GM15510 (cell line): ENCODE measurements around the gene RFTN1.
A peak's percentile ranks its signal among the peaks of the same experiment; 100 is the strongest.

Source experiments
- POLR2A ChIP-seq: IDR thresholded peaks from 3 replicates; pipeline ENCODE4 v1.6.1; 2011; ENCODE audit warnings: borderline replicate concordance; ENCODE audit not compliant: insufficient read length; ENCODE audit errors: extremely low read depth

Gene RFTN1

GRCh38 chr3:16319723-16320122 lies 193.8 kb downstream of the RFTN1 start:
- TF ChIP-seq POLR2A: no peak

DNA sequence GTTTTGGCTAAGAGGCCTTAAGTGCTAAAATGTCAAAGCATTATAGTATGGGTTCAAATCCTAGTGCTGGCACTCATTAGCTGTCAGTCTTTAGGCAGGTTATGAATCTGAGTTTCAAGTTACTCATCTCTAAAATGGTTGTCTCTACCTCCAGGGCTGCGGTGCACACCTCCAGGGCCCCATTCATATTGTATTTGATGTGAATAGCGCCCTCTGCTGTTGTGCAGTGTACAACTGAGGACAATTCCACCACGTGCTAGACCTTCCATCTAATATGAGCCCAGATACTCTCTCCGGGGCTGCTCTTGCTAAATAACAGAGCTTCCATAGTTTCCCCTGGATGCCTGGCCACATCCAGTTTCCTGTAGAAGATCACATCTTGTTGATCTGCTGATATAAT lies 194.2 kb downstream of the RFTN1 start:
- TF ChIP-seq POLR2A: no peak

- no peak for TF ChIP-seq POLR2A
These were observed 195.3 kb downstream of the RFTN1 start for GRCh38 chr3:16318176-16318575.

DNA sequence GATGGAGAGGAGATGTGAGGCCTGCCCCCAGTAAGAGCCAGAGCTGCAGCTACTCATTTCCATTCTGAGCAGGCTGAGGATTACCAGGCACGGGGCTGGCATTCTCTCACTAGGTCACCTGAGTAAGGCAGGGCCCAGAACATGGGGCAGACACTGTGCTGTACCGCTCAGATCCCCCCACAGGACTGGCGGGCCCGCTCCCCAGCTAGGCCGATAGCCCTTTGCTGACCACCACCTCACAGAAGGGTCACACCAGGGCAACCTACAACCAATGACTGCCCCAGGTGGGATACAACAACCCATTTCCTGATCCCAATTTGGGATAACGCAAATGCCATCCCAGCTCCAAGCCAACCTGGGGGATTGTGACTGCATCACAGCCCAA lies 195.9 kb downstream of the RFTN1 start:
- no peak for TF ChIP-seq POLR2A

- no peak for TF ChIP-seq POLR2A
These were observed 196.5 kb downstream of the RFTN1 start for GRCh38 chr3:16316847-16317560.

DNA sequence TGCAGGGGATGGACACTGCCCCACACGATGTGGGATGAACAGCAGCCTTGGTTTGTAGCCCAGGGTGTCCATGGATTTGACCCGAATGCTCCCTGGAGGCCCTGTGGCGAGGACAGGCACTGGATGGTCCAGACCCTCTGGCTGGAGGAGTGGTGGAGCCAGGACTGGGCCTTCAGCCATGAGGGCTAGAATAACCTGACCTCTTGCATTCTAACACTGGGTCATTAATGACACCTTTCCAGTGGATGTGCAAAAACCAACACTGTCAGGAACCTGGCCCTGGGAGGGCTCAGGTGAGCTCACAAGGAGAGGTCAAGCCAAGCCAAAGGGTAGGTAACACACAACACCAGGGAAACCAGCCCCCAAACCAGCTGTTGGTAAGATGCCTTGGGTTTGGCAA lies 197.1 kb downstream of the RFTN1 start:
- TF ChIP-seq POLR2A: no peak

GRCh38 chr3:16315623-16316022 lies 197.9 kb downstream of the RFTN1 start:
- TF ChIP-seq POLR2A: no peak

DNA sequence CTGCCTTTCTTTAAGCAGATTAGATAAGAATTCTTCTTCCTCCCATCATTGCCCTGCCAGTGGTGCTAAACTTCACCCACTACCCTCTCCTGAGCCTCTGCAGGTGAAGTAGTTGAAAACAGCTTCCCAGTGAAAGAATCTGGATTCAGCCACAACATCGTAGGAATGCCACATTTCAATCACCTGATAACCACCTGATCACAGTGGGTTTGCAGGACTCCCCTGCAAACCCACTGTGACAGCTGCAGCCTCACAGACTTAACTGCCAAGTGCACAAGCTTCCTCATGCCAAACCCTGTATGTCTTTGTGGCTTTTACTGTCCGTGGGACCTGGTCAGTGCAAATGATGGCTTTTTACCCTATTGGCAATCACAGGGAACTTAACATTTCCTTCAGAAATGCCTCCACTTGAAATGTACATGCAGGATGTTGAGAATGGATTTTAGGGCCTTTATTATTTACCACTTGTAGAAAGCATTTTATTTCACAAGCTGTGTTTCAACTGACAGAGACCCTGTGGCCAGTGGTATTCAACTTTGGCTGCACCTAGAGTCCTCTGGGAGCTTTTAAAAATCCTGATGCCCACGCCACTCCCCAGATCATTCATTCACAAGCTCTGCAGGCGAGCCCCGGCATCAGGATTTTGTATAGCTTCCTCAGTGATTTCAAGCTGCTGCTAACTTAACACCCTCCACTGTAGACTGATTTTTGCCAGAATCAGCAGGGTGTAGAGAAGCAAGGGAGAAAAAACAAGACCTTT lies 199.4 kb downstream of the RFTN1 start:
- TF ChIP-seq POLR2A: no peak

DNA sequence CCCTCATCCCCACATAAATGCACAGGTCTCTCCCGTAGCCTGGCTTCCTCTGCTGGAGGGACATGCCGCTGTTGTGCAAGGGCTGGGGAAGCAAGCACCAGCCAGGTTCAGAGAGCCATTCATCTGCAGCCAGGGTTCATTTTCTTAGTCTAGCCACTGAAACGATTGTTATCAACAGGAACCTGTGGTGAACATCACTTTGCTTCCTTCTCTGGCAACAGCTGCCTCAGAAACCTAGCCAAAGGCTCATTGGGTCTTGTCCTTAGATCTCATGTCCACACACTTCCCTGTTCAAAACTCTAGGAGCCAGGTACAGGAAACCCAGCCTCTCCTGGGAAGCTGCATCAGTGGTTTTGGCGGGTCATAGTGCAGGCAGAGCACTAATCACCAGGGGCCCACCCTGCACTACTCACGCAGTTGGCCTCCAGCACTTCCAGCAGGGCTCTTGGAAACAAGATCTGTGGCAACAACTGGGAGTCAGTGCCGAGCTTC lies 201.5 kb downstream of the RFTN1 start:
- TF ChIP-seq POLR2A: peak; percentile 18

DNA sequence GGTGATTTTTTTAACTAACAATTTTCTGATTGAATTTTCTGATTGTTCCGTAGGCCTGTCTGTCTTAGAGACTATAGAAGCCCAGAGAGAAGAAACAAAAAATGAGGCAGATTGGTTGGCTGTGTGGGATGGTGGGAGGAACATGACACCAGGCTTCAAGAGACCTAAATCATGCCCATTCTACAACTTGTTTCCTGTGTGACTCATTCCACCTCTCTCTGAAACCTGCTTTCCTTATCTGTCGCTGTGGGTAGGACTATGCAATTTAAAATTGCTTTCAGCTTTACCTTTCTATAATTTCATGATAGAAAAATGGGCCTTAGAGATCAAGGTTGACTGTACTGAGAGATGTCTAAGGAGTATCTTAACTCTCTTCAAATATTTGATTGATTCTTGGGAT lies 203.9 kb downstream of the RFTN1 start:
- TF ChIP-seq POLR2A: no peak

DNA sequence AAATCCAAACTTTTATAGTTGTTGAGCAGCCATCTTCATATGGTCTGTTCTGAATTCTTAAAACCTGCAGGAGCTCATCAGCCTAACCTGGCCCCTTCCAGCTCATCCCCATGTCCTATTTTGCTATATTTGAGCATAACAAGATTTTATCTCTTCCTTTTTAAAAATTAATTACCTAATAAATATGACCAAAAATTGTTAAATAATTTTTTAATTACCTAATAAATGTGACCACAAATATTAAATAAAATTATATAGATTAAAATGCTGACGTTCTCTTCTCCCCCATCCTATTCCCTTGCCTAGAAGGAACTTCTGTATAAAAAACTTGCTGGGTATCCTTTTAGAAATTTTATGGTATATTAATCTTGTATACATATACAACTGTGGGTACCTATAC lies 204.8 kb downstream of the RFTN1 start:
- TF ChIP-seq POLR2A: no peak

- no peak for TF ChIP-seq POLR2A
These were observed 205.5 kb downstream of the RFTN1 start for GRCh38 chr3:16307832-16308531.

GRCh38 chr3:16305111-16305541 lies 208.4 kb downstream of the RFTN1 start:
- TF ChIP-seq POLR2A: peak; percentile 16

- no peak for TF ChIP-seq POLR2A
These were observed 209.2 kb downstream of the RFTN1 start for GRCh38 chr3:16304061-16305010.

DNA sequence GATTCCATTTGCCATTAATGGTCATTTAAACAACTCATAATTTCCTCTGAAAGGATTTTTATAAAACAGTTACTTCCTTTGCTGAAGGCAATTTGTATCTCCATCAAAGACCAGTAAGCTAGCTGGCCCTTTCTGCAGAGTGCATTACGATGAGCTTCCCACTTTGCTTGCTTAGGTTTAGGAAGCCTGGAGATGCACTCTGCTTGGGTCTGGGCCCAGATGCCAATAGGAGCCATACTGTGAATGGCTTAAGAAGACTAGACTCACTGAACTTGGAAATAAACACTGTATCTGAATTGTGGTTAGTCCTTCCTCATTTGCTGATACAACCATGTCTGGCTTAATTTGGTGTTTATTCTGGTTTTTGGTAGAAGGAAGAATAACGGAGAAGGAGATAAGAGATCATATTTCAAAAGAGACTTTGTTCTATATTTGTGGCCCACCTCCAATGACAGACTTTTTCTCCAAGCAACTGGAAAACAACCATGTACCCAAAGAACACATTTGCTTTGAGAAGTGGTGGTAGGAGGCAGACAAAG lies 210.4 kb downstream of the RFTN1 start:
- no peak for TF ChIP-seq POLR2A

GRCh38 chr3:16302082-16302631 lies 211.3 kb downstream of the RFTN1 start:
- TF ChIP-seq POLR2A: no peak
